ENCODE measurements around the gene NODAL.
A peak's percentile ranks its signal among the peaks of the same experiment; 100 is the strongest.

NODAL gene

GRCh38 chr10:70412356-70412755 is 29.1 kb downstream of the NODAL start:
- ATAC-seq, result no peak
- no peak for TF ChIP-seq POU6F1 (CRISPR knock-in tag; IDR thresholded peaks at IDR 0.05; ENCODE audit: borderline replicate concordance, low read depth)
- no peak for TF ChIP-seq ISL1 (CRISPR knock-in tag; IDR thresholded peaks at IDR 0.05)
- no peak for TF ChIP-seq ZFP30 (CRISPR knock-in tag; IDR thresholded peaks at IDR 0.05)
- no peak for TF ChIP-seq TSHZ2 (CRISPR knock-in tag; IDR thresholded peaks at IDR 0.05)
- TF ChIP-seq ZC3H10 (CRISPR knock-in tag; IDR thresholded peaks at IDR 0.05), result no peak
- TF ChIP-seq ESRRG (CRISPR knock-in tag; IDR thresholded peaks at IDR 0.05), result no peak
- TF ChIP-seq ZNF8 (CRISPR knock-in tag; IDR thresholded peaks at IDR 0.05), result no peak
- no peak for TF ChIP-seq ZNF565 (CRISPR knock-in tag; conservative IDR thresholded peaks at IDR 0.05; ENCODE audit: low read depth)

- ATAC-seq, result peak; percentile 70
- TF ChIP-seq ISL1 (CRISPR knock-in tag; IDR thresholded peaks at IDR 0.05), result peak; percentile 32; the same call in 1 of the 2 replicates
- TF ChIP-seq ZNF70 (CRISPR knock-in tag; IDR thresholded peaks at IDR 0.05), result no peak
Measured at GRCh38 chr10:70410608-70411007, 30.9 kb downstream of the NODAL start.

- ATAC-seq, result no peak
- TF ChIP-seq ZFP30 (CRISPR knock-in tag; IDR thresholded peaks at IDR 0.05) (no peak), GLIS3 (CRISPR knock-in tag; IDR thresholded peaks at IDR 0.05) (no peak), ZC3H10 (CRISPR knock-in tag; IDR thresholded peaks at IDR 0.05) (no peak), TSHZ2 (CRISPR knock-in tag; IDR thresholded peaks at IDR 0.05) (no peak), OSR1 (CRISPR knock-in tag; IDR thresholded peaks at IDR 0.05) (no peak), CSDC2 (CRISPR knock-in tag; IDR thresholded peaks at IDR 0.05) (no peak), PATZ1 (CRISPR knock-in tag; IDR thresholded peaks at IDR 0.05; ENCODE audit: borderline replicate concordance) (no peak), ZNF8 (CRISPR knock-in tag; IDR thresholded peaks at IDR 0.05) (no peak), ISL1 (CRISPR knock-in tag; IDR thresholded peaks at IDR 0.05) (no peak), ZNF70 (CRISPR knock-in tag; IDR thresholded peaks at IDR 0.05) (no peak)
Measured at GRCh38 chr10:70409772-70410171, 31.7 kb downstream of the NODAL start.

- no peak for TF ChIP-seq TSHZ2 (CRISPR knock-in tag; IDR thresholded peaks at IDR 0.05)
- no peak for TF ChIP-seq RARB (CRISPR knock-in tag; IDR thresholded peaks at IDR 0.05)
- no peak for TF ChIP-seq ARNTL (CRISPR knock-in tag; IDR thresholded peaks at IDR 0.05; ENCODE audit: borderline replicate concordance, low read depth)
- no peak for TF ChIP-seq CSRNP3 (CRISPR knock-in tag; IDR thresholded peaks at IDR 0.05)
- TF ChIP-seq ISL1 (CRISPR knock-in tag; IDR thresholded peaks at IDR 0.05), result no peak
- TF ChIP-seq CREB5 (CRISPR knock-in tag; IDR thresholded peaks at IDR 0.05; ENCODE audit: low read depth), result no peak
- TF ChIP-seq ESRRG (CRISPR knock-in tag; IDR thresholded peaks at IDR 0.05), result no peak
- TF ChIP-seq BACH2 (CRISPR knock-in tag; IDR thresholded peaks at IDR 0.05; ENCODE audit: borderline replicate concordance), result no peak
- no peak for TF ChIP-seq PPARA (CRISPR knock-in tag; IDR thresholded peaks at IDR 0.05; ENCODE audit: borderline replicate concordance)
- peak; percentile 83 for ATAC-seq
Measured at GRCh38 chr10:70405037-70405824, 36.2 kb downstream of the NODAL start.

Measured in SK-N-SH treated with all-trans-retinoic acid at 6 μM for 48 hours (cell line).